Esophagus muscularis mucosa (tissue), 4 donors: ENCODE measurements around the gene KITLG. TPM values are rescaled to one million over a fixed set of nuclear protein-coding genes. Genes with fewer than 3 reads are reported as not detected.

Experiments
- DNase-seq: peaks from one replicate; pipeline ENCODE4 v3.0.0-alpha.2; 2017; ENCODE audit errors: extremely low spot score
- H3K27ac ChIP-seq, 4 donors: fragments of 200-600 bp; sonication (generic); replicated peaks in 1 of 4; 1 replicate in 3 of 4; 2 replicates in 1 of 4; pipeline ENCODE4 v1.5.1; 2016 to 2019; ENCODE audit warnings: mild to moderate bottlenecking in 1 of 4
- H3K27me3 ChIP-seq, 4 donors: fragments of 200-600 bp; sonication (generic); one replicate each; pipeline versions ENCODE4 v1.5.1 to v1.6.0; 2016 to 2019
- H3K36me3 ChIP-seq, 4 donors: fragments of 200-600 bp; sonication (generic); one replicate each; pipeline ENCODE4 v1.5.1; 2016 to 2019
- H3K4me1 ChIP-seq, 4 donors: fragments of 200-600 bp; sonication (generic); one replicate each; pipeline ENCODE4 v1.5.1; 2016 to 2019
- H3K4me3 ChIP-seq, 4 donors: fragments of 200-600 bp; sonication (generic); 1 replicate in 2 of 4; 2 replicates in 2 of 4; pipeline ENCODE4 v1.5.1; 2016 to 2019; ENCODE audit warnings: mild to moderate bottlenecking in 4 of 4, moderate library complexity in 1 of 4
- H3K9me3 ChIP-seq, 4 donors: fragments of 200-600 bp; sonication (generic); 1 replicate in 3 of 4; 2 replicates in 1 of 4; pipeline ENCODE4 v1.5.1; 2016 to 2019
- EP300 ChIP-seq: sonication (generic); formaldehyde crosslinking; IDR thresholded peaks from one replicate; pipeline ENCODE4 v1.6.1; 2017; ENCODE audit warnings: antibody characterized with exemption
- POLR2A ChIP-seq: fragments of 450-650 bp; IDR thresholded peaks from one replicate; pipeline ENCODE4 v1.6.1; 2017; ENCODE audit warnings: antibody characterized with exemption, moderate library complexity, mild to moderate bottlenecking, low read depth
- POLR2AphosphoS5 ChIP-seq, 2 donors: sonication (generic); formaldehyde crosslinking; IDR thresholded peaks; one replicate each; pipeline ENCODE4 v1.6.1; 2017; ENCODE audit warnings: antibody characterized with exemption in 2 of 2
- WGBS: methylation state at CpG from one replicate; pipeline ENCODE4 v1.1.5; 2018; 5-methylcytosine and 5-hydroxymethylcytosine counted together
- intact Hi-C: fragments of 100-400 bp; cut with DNase I; formaldehyde crosslinking; loops from one replicate; pipeline ENCODE4 v1.15.1; 2023
- total RNA-seq, 4 donors: library from RNA; depleted of rRNA; stranded (reverse); fragments of >200 nt; gene quantifications; one replicate each; pipeline versions ENCODE4 v1.1.0 to v1.2.1, GENCODE V29; 2016
- TF ChIP-seq, protein P1 (sequence below), 3 experiments: fragments of 200-600 bp in 2 of 3; fragments of 450-650 bp in 1 of 3; sonication (generic) in 2 of 3; IDR thresholded peaks; one replicate each; pipeline ENCODE4 v1.5.1; 2017 to 2019; ENCODE audit warnings: antibody characterized with exemption in 3 of 3, mild to moderate bottlenecking in 2 of 3, moderate library complexity in 1 of 3

The KITLG gene
- total RNA-seq, 4 donors from 2014 or later: 71.7 to 147 (median 121) TPM

DNA sequence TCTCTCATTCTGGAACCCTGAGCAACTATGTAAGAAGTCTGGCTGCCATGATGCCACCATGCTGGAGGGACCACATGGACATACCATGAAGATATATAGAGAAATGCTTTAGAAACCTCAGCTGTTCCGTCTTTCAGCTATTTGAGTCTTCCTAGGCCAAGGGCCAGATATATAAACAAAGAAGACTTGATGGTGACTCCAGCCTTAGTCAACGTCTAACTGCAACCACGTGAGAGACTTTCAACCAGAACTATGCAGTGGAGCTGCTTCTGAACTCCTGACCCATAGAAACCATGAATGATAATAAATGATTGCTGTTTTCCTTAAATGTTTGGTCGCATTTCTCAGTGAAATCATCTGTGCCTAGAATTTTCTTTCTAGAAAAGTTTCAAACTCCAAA is 20.0 kb upstream of the KITLG start:
- no peak for DNase-seq
- no peaks in the 10 kb centered on the region for H3K9me3 ChIP-seq
- H3K36me3 ChIP-seq: no peaks in the 10 kb centered on the region
- no peaks in the 10 kb centered on the region for H3K27me3 ChIP-seq
- H3K4me1 ChIP-seq: no peaks in the 10 kb centered on the region
- no peak overlapping the region for H3K27ac ChIP-seq
- 81% methylated on average over 4 of the region's 4 CpGs for WGBS
- no peak overlapping the region for H3K4me3 ChIP-seq
- TF ChIP-seq, protein P1, sequence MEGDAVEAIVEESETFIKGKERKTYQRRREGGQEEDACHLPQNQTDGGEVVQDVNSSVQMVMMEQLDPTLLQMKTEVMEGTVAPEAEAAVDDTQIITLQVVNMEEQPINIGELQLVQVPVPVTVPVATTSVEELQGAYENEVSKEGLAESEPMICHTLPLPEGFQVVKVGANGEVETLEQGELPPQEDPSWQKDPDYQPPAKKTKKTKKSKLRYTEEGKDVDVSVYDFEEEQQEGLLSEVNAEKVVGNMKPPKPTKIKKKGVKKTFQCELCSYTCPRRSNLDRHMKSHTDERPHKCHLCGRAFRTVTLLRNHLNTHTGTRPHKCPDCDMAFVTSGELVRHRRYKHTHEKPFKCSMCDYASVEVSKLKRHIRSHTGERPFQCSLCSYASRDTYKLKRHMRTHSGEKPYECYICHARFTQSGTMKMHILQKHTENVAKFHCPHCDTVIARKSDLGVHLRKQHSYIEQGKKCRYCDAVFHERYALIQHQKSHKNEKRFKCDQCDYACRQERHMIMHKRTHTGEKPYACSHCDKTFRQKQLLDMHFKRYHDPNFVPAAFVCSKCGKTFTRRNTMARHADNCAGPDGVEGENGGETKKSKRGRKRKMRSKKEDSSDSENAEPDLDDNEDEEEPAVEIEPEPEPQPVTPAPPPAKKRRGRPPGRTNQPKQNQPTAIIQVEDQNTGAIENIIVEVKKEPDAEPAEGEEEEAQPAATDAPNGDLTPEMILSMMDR (IDR thresholded peaks at IDR 0.05): no peak
- intact Hi-C loops: no loop called here

DNA sequence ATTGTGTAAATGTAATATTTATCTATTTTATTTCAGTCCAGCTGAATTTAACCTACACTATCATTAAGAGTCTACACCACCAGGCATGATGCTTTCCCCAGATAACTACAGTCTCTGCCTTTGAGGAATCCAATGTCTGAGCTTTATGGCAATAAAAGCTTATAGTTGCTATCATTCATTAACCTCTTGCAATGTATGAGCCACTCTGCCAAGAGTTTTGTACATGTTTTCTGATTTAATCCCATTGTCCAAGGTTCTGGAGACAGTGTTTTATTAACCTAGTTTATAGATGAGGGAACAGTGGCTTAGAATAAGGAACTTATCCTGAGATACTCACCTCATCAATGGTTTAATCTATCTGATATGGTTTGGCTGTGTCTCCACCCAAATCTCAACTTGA is 17.1 kb upstream of the KITLG start:
- DNase-seq: no peak
- no peaks in the 10 kb centered on the region for H3K9me3 ChIP-seq
- H3K27me3 ChIP-seq: no peaks in the 10 kb centered on the region
- H3K4me3 ChIP-seq: no peak overlapping the region
- intact Hi-C loops: no loop called here
- no peaks in the 10 kb centered on the region for H3K36me3 ChIP-seq
- H3K27ac ChIP-seq: no peak overlapping the region
- no peaks in the 10 kb centered on the region for H3K4me1 ChIP-seq
- TF ChIP-seq POLR2A (no peak), POLR2AphosphoS5 (IDR thresholded peaks at IDR 0.05) (no peak), EP300 (no peak)
- TF ChIP-seq, protein P1 (IDR thresholded peaks at IDR 0.05): no peak

DNA sequence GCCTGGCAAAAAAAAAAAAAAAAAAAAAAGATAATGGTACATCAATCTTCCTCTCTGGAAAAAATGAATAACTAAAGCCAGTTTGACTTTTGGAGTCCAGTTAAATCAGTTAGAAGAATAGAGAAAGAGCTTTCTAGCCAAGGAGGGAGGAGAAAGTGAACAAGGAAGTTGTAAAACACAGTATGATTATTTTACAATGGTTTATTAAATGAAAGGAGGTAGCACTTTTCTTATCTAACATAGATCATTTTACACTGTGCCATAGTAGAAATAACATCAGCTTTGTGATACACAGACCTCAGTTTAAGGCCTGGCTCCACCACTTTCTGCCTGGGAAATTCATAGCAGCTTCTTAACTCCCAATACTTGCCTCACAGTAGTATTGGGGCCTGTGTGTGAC is 15.4 kb upstream of the KITLG start:
- Histone ChIP-seq H3K27ac (no peak overlapping the region), H3K36me3 (no peaks in the 10 kb centered on the region), H3K4me3 (no peak overlapping the region), H3K9me3 (no peaks in the 10 kb centered on the region), H3K27me3 (no peaks in the 10 kb centered on the region), H3K4me1 (no peaks in the 10 kb centered on the region)
- intact Hi-C loops: no loop called here
- TF ChIP-seq EP300 (no peak), POLR2AphosphoS5 (IDR thresholded peaks at IDR 0.05) (no peak), POLR2A (no peak)
- TF ChIP-seq, protein P1 (IDR thresholded peaks at IDR 0.05): no peak
- DNase-seq: no peak

DNA sequence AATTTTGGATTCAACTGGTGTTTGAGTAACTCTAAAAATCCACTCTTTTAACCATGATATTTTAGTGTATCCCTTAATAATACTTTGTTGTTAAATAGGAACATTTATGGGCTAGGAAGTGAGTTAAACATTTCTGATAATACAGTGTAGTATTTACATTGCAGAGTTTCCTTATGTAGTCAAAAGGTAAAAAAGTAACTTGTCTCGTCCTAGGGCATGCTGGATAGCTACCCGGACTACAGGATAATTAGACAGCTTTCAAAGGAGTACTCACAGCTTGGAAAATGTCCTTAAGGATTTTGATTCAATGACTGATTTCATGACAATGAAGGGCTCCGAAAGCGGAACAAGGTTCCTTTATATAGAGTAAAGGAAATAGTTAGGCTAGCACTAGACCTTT is 14.5 kb upstream of the KITLG start:
- intact Hi-C loops: no loop called here
- no peaks in the 10 kb centered on the region for H3K4me1 ChIP-seq
- TF ChIP-seq, protein P1 (IDR thresholded peaks at IDR 0.05): no peak
- TF ChIP-seq EP300 (no peak), POLR2AphosphoS5 (IDR thresholded peaks at IDR 0.05) (no peak), POLR2A (no peak)
- no peaks in the 10 kb centered on the region for H3K9me3 ChIP-seq
- no peaks in the 10 kb centered on the region for H3K36me3 ChIP-seq
- H3K4me3 ChIP-seq: no peak overlapping the region
- no peaks in the 10 kb centered on the region for H3K27me3 ChIP-seq
- WGBS: 92% methylated on average over 4 of the region's 4 CpGs
- no peak for DNase-seq
- H3K27ac ChIP-seq: no peak overlapping the region

DNA sequence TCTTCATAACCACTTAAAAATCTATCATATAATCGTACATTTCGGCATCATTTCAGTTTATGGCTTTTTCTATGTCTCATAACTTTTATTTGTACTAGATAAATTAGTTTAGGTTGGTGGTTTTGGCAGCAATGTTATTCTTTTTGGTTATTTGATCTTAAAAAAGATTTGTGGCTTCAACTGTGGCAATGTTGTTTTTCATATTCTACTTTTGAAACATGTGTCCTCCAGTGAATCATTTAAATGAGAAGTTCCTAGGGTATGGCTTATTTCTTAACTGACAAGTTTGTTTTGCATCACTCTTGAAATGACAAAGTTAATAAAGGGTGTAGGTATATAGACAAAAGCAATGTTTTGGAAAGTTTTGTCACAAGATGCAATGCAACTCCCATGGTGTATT is 11.1 kb upstream of the KITLG start:
- WGBS: 88% methylated on average over 2 of the region's 2 CpGs
- no peak overlapping the region for H3K4me3 ChIP-seq

More for the DNA sequence above, 11.1 kb upstream of the KITLG start:
- peaks cover 0 to 5% (median 0%) of the 10 kb centered on the region in 4 donors for H3K9me3 ChIP-seq
- no peak overlapping the region for H3K27ac ChIP-seq
- H3K27me3 ChIP-seq: no peaks in the 10 kb centered on the region
- intact Hi-C loops: no loop called here
- no peak for DNase-seq
- H3K4me1 ChIP-seq: no peaks in the 10 kb centered on the region
- H3K36me3 ChIP-seq: no peaks in the 10 kb centered on the region
- TF ChIP-seq POLR2AphosphoS5 (IDR thresholded peaks at IDR 0.05) (no peak), POLR2A (no peak), EP300 (no peak)
- TF ChIP-seq, protein P1 (IDR thresholded peaks at IDR 0.05): no peak
